A549 (cell line): ENCODE measurements around the gene LCN9. TPM values are rescaled to one million over a fixed set of nuclear protein-coding genes. Genes with fewer than 3 reads are reported as not detected.

Source experiments
- ATAC-seq, 2 experiments: fragments of 200-7000 bp in 1 of 2; fragments of >200 bp in 1 of 2; cut with Nextera tagmentation in 1 of 2; cut with Tn5 transposase in 1 of 2; 3 replicates each; pipeline versions ENCODE4 v1.8.0 to v1.9.1; 2018 to 2020; ENCODE audit warnings: mild to moderate bottlenecking in 1 of 2, moderate library complexity in 1 of 2
- CTCF ChIA-PET: fragments of 300-600 bp; sonication (Branson Sonifier 250); formaldehyde crosslinking; extraction: SDS; loops from one replicate; lab custom pipeline; 2021; ENCODE audit warnings: antibody characterized with exemption, inconsistent platforms; lab: Yijun Ruan, JAX
- POLR2A ChIA-PET: fragments of 350-600 bp; formaldehyde crosslinking; extraction: SDS; loops from one replicate; lab custom pipeline; 2021; ENCODE audit warnings: antibody characterized with exemption, inconsistent platforms; lab: Yijun Ruan, JAX
- DNase-seq, 2 experiments: peaks; one replicate each; pipeline versions ENCODE4 v3.0.0 to v3.0.0-alpha.2; 2011 to 2016; ENCODE audit warnings: low read depth in 1 of 2, low spot score in 1 of 2
- FAIRE-seq: peaks from 2 replicates; lab custom pipeline; 2011; peaks lifted over from hg19 to GRCh38; lab: Jason Lieb, UNC
- H3K27ac ChIP-seq, 2 experiments: fragments of >200 bp; sonication (Bioruptor Twin); formaldehyde crosslinking; 3 replicates each; pipeline ENCODE4 v1.5.1; 2016 to 2017
- H3K4me1 ChIP-seq: fragments of >200 bp; sonication (Bioruptor Twin); formaldehyde crosslinking; 3 replicates; pipeline ENCODE4 v1.6.1; 2016
- H3K4me2 ChIP-seq: fragments of >200 bp; sonication (Bioruptor Twin); formaldehyde crosslinking; 3 replicates; pipeline ENCODE4 v1.6.1; 2016
- H3K4me3 ChIP-seq: fragments of >200 bp; sonication (Bioruptor Twin); formaldehyde crosslinking; 3 replicates; pipeline ENCODE4 v1.5.1; 2016
- H3K9me3 ChIP-seq: fragments of >200 bp; sonication (Bioruptor Twin); formaldehyde crosslinking; 3 replicates; pipeline ENCODE4 v1.6.1; 2016
- BHLHE40 ChIP-seq: IDR thresholded peaks from 2 replicates; pipeline ENCODE4 v1.6.1; 2012; ENCODE audit warnings: low read depth, low read length, inconsistent platforms
- CBX8 ChIP-seq: fragments of 200-600 bp; sonication (generic); IDR thresholded peaks from 2 replicates; pipeline ENCODE4 v1.6.1; 2016
- CEBPB ChIP-seq, 2 experiments: fragments of >200 bp in 1 of 2; sonication (Bioruptor Twin) in 1 of 2; formaldehyde crosslinking in 1 of 2; IDR thresholded peaks; 2 replicates each; pipeline ENCODE4 v1.6.1; 2012 to 2016
- CHD2 ChIP-seq: fragments of 150-350 bp; IDR thresholded peaks from 2 replicates; pipeline ENCODE4 v1.6.1; 2014; ENCODE audit warnings: low read length; ENCODE audit not compliant: partially characterized antibody
- CHD4 ChIP-seq: fragments of 200-600 bp; sonication (generic); IDR thresholded peaks from 2 replicates; pipeline ENCODE4 v1.6.1; 2016; ENCODE audit warnings: antibody characterized with exemption, mild to moderate bottlenecking, borderline replicate concordance
- FOSL2 ChIP-seq, 2 experiments: fragments of 450-650 bp in 1 of 2; fragments of >200 bp in 1 of 2; sonication (Bioruptor Twin) in 1 of 2; formaldehyde crosslinking; IDR thresholded peaks; 2 replicates each; pipeline versions ENCODE4 v1.5.0 to v1.6.1; 2016 to 2020; ENCODE audit warnings: mild to moderate bottlenecking in 1 of 2, moderate library complexity in 1 of 2
- GATA3 ChIP-seq: IDR thresholded peaks from 2 replicates; pipeline ENCODE4 v1.6.1; 2012; ENCODE audit warnings: borderline replicate concordance
- HDAC2 ChIP-seq: fragments of 200-600 bp; sonication (generic); IDR thresholded peaks from 2 replicates; pipeline ENCODE4 v1.6.1; 2016
- JUN ChIP-seq, 2 experiments: fragments of >200 bp; sonication (Bioruptor Twin); formaldehyde crosslinking; IDR thresholded peaks; 2 replicates in 1 of 2; 3 replicates in 1 of 2; pipeline ENCODE4 v1.6.1; 2016 to 2017
- JUNB ChIP-seq: fragments of >200 bp; sonication (Bioruptor Twin); formaldehyde crosslinking; IDR thresholded peaks from 2 replicates; pipeline ENCODE4 v1.6.1; 2016
- KDM5A ChIP-seq: fragments of 200-600 bp; sonication (generic); IDR thresholded peaks from 2 replicates; pipeline ENCODE4 v1.6.1; 2016; ENCODE audit warnings: antibody characterized with exemption, mild to moderate bottlenecking
- MAZ ChIP-seq: fragments of 150-350 bp; IDR thresholded peaks from 2 replicates; pipeline ENCODE4 v1.6.1; 2014; ENCODE audit warnings: antibody characterized with exemption, low read depth, low read length, borderline replicate concordance
- MYC ChIP-seq: IDR thresholded peaks from 2 replicates; pipeline ENCODE4 v1.6.1; 2012; ENCODE audit warnings: mild to moderate bottlenecking, inconsistent platforms, low read length, improper control_type of control experiment, borderline replicate concordance
- NPAS2 ChIP-seq: fragments of 250-450 bp; sonication (Bioruptor Pico); IDR thresholded peaks from 2 replicates; pipeline ENCODE4 v1.8.0; 2022; ENCODE audit warnings: mild to moderate bottlenecking, moderate library complexity, borderline replicate concordance
- NR3C1 ChIP-seq: fragments of >200 bp; sonication (Bioruptor Twin); formaldehyde crosslinking; IDR thresholded peaks from 3 replicates; pipeline ENCODE4 v1.6.1; 2017
- POLR2A ChIP-seq: IDR thresholded peaks from 2 replicates; pipeline ENCODE4 v1.6.1; 2012; ENCODE audit warnings: mild to moderate bottlenecking, low read length
- POLR2AphosphoS2 ChIP-seq: conservative IDR thresholded peaks from 2 replicates; pipeline ENCODE4 v1.6.1; 2012; ENCODE audit warnings: low read length, improper control_type of control experiment, inconsistent platforms
- RFX5 ChIP-seq: fragments of 450-650 bp; IDR thresholded peaks from 2 replicates; pipeline ENCODE4 v1.7.1; 2014; ENCODE audit warnings: antibody characterized with exemption, mild to moderate bottlenecking, moderate library complexity
- SMC3 ChIP-seq: fragments of >200 bp; sonication (Bioruptor Twin); formaldehyde crosslinking; IDR thresholded peaks from 3 replicates; pipeline ENCODE4 v1.6.1; 2018; ENCODE audit warnings: inconsistent platforms
- SREBF2 ChIP-seq: fragments of 450-650 bp; IDR thresholded peaks from 2 replicates; pipeline ENCODE4 v1.6.1; 2014; ENCODE audit warnings: mild to moderate bottlenecking, moderate library complexity
- TFCP2L1 ChIP-seq: fragments of 250-450 bp; sonication (Bioruptor Pico); IDR thresholded peaks from 2 replicates; pipeline ENCODE4 v1.5.0; 2021; ENCODE audit warnings: mild to moderate bottlenecking
- ZC3H11A ChIP-seq: fragments of 450-650 bp; IDR thresholded peaks from 2 replicates; pipeline ENCODE4 v1.6.1; 2014; ENCODE audit warnings: antibody characterized with exemption, mild to moderate bottlenecking
- ZNF302 ChIP-seq: fragments of 250-450 bp; sonication (Bioruptor Pico); IDR thresholded peaks from 2 replicates; pipeline ENCODE4 v1.9.0; 2021; ENCODE audit warnings: inconsistent platforms, mild to moderate bottlenecking, moderate library complexity
- ZSCAN20 ChIP-seq: fragments of 250-450 bp; sonication (Bioruptor Pico); IDR thresholded peaks from 2 replicates; pipeline ENCODE4 v1.8.0; 2022; ENCODE audit warnings: mild to moderate bottlenecking, moderate library complexity
- WGBS: methylation state at CpG from one replicate; pipeline ENCODE4 v1.1.6; 2017; ENCODE audit errors: missing lambda C conversion rate; 5-methylcytosine and 5-hydroxymethylcytosine counted together
- polyA plus RNA-seq, 4 experiments: library from polyadenylated mRNA; depleted of rRNA in 3 of 4; stranded (reverse); fragments of >200 nt; fragmentation: RNase III in 1 of 4; extraction: RNeasy Plus Mini Kit Qiagen cat#74134 plus additional on column Dnase treatment in 1 of 4; gene quantifications; 2 replicates in 3 of 4; 3 replicates in 1 of 4; pipeline ENCODE4 v1.2.3, GENCODE V29; 2011 to 2017
- TF ChIP-seq, protein P1 (sequence below): fragments of 450-650 bp; IDR thresholded peaks from 2 replicates; pipeline ENCODE4 v1.6.1; 2014; ENCODE audit warnings: antibody characterized with exemption
- TF ChIP-seq, protein P2 (sequence below): fragments of >200 bp; sonication (Bioruptor Twin); formaldehyde crosslinking; IDR thresholded peaks from 3 replicates; pipeline ENCODE4 v1.6.1; 2016
- TF ChIP-seq, protein P3 (sequence below): fragments of >200 bp; sonication (Bioruptor Twin); formaldehyde crosslinking; IDR thresholded peaks from 2 replicates; pipeline ENCODE4 v1.6.1; 2016
- TF ChIP-seq, protein P4 (sequence below): IDR thresholded peaks from 2 replicates; pipeline ENCODE4 v1.6.1; 2012

The LCN9 gene
- polyA plus RNA-seq, 2 of the 4 experiments (the other 2 are of a cell fraction): not detected

DNA sequence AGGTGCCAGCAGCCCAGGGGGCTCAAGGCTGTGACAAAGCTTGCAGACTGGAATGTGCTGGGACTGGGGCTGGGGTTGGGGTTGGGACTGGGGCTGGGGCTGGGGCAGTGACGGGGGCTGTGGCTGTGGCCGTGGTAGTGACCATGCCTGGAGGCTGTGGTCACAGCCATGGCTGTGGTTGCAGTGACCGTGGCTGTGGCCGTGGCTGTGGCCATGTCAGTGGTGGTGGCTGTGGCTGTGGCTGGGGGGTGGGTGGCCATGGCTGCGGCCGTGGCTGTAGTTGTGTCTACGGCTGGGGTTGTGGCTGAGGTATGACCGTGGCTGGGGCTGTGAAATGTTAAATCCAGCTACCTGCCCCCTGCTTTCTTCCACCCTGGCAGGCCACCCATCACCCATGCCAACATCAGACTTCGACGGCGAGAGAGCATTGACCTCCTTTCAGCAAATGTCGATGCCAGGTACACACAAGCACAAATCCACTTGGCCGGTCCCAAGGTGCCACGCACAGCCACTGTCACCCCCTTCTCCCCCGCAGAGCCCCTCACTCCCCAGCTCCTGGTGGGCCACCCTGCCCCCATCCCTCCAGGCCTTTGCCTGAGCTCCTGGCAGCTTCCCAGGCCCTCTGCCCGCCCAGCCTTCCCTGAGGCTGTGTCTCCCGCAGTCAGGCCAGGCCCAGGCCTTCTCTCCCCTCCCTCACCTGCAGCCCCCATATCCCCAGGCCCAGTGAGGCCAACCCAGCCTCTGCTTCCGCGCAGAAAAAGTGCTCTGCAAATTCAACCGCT is 15.3 kb downstream of the LCN9 start:
- CTCF ChIA-PET: no interaction called here
- POLR2A ChIA-PET: no interaction called here
- no peak for DNase-seq
- Histone ChIP-seq H3K4me2 (no peak overlapping the region), H3K4me1 (0 out of 3 replicates have a peak, but pooled peaks cover 5% of the 10 kb centered on the region), H3K27ac (no peak overlapping the region), H3K9me3 (no peaks in the 10 kb centered on the region), H3K4me3 (no peak overlapping the region)
- WGBS: 83% methylated on average over 11 of the region's 20 CpGs
- TF ChIP-seq ZNF302 (CRISPR knock-in tag) (no peak), POLR2A (no peak), CBX8 (no peak), ZC3H11A (no peak), HDAC2 (no peak), SREBF2 (no peak), TFCP2L1 (CRISPR knock-in tag) (no peak), KDM5A (no peak), BHLHE40 (no peak)
- no peak for ATAC-seq
- no peak for FAIRE-seq

DNA sequence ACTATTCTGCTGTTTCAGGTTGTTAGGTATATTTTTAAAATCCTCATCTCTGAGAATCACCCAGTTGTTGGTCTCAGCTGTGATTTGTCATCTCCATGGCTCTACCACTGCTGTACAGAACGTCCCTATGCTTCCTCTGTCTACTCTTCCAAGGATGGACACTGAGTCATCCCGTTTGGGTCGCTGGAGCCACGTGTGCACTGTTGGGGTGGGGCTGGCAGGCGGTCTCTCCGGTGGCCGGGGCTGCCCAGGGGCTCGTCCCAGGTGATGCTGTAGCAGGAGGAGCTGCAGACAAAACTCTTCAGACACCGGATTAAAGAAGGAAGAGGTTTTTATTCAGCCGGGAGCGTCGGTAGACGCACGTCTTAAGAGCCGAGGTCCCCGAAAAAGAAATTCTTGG is 16.9 kb downstream of the LCN9 start:
- Histone ChIP-seq H3K4me1 (0 out of 3 replicates have a peak, but pooled peaks cover 5% of the 10 kb centered on the region), H3K27ac (peak overlapping the region in 1 of 2 experiments; percentile 19; a peak in 1 of 6 replicates), H3K4me2 (peak overlapping the region; percentile 45; the same call in 2 of the 3 replicates), H3K4me3 (no peak overlapping the region), H3K9me3 (no peaks in the 10 kb centered on the region)
- no peak for TF ChIP-seq MYC
- TF ChIP-seq JUN (IDR thresholded peaks at IDR 0.05): no peak
- no peak for TF ChIP-seq NPAS2
- TF ChIP-seq, protein P1, sequence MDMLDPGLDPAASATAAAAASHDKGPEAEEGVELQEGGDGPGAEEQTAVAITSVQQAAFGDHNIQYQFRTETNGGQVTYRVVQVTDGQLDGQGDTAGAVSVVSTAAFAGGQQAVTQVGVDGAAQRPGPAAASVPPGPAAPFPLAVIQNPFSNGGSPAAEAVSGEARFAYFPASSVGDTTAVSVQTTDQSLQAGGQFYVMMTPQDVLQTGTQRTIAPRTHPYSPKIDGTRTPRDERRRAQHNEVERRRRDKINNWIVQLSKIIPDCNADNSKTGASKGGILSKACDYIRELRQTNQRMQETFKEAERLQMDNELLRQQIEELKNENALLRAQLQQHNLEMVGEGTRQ: no peak
- no peak for TF ChIP-seq MAZ
- TF ChIP-seq FOSL2 (IDR thresholded peaks at IDR 0.05): no peak
- TF ChIP-seq FOSL2 (CRISPR knock-in tag; IDR thresholded peaks at IDR 0.05): no peak
- no peak for TF ChIP-seq CEBPB (IDR thresholded peaks at IDR 0.05)
- TF ChIP-seq JUNB: no peak
- TF ChIP-seq ZNF302 (CRISPR knock-in tag): no peak
- TF ChIP-seq RFX5: no peak
- DNase-seq: no peak
- ChIA-PET POLR2A (no interaction called here), CTCF (interaction anchor here (0.6 kb wide), 1 partner anchor 10 kb away, joined by 3 read pairs; no protein-coding TSS in a partner anchor)
- no peak for FAIRE-seq
- ATAC-seq: peak; percentile 30 to 35; a peak in 2 of 6 replicates
- WGBS: 20% methylated on average over 14 of the region's 16 CpGs

DNA sequence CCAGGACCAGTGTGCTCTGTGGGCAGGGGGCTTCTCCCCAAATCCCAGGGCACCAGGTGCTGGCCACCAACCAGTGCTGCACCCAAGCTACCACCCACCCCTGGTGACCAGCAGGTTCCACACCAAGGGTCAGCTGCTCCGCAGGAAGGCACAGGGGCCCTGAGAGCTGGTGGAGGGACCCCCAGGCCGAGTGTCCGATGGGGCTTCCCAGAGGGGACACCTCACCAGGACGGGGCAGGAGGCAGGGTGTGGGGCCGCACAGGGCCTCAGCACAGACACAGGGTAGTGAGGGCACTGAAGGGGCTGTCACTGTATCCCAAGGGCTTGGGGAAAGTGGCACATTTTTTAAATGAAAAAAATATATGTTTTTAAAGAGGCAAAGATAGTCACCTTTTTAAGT is 18.1 kb downstream of the LCN9 start:
- 0 out of 3 replicates have a peak, but pooled peaks cover 5% of the 10 kb centered on the region for H3K4me1 ChIP-seq
- TF ChIP-seq, protein P2, sequence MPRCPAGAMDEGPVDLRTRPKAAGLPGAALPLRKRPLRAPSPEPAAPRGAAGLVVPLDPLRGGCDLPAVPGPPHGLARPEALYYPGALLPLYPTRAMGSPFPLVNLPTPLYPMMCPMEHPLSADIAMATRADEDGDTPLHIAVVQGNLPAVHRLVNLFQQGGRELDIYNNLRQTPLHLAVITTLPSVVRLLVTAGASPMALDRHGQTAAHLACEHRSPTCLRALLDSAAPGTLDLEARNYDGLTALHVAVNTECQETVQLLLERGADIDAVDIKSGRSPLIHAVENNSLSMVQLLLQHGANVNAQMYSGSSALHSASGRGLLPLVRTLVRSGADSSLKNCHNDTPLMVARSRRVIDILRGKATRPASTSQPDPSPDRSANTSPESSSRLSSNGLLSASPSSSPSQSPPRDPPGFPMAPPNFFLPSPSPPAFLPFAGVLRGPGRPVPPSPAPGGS: no peak
- TF ChIP-seq KDM5A (no peak), CEBPB (IDR thresholded peaks at IDR 0.05) (no peak), SMC3 (no peak), POLR2AphosphoS2 (no peak), POLR2A (no peak), CBX8 (no peak), GATA3 (no peak), NR3C1 (no peak), CHD2 (no peak), CHD4 (no peak), ZSCAN20 (no peak)
- TF ChIP-seq, protein P3, sequence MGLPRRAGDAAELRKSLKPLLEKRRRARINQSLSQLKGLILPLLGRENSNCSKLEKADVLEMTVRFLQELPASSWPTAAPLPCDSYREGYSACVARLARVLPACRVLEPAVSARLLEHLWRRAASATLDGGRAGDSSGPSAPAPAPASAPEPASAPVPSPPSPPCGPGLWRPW: no peak
- TF ChIP-seq, protein P4, sequence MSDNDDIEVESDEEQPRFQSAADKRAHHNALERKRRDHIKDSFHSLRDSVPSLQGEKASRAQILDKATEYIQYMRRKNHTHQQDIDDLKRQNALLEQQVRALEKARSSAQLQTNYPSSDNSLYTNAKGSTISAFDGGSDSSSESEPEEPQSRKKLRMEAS: no peak
- H3K27ac ChIP-seq: no peak overlapping the region; a peak in 1 of 6 replicates
- ChIA-PET POLR2A (no interaction called here), CTCF (no interaction called here)
- WGBS: 30% methylated on average over 2 of the region's 5 CpGs
- H3K4me2 ChIP-seq: no peak overlapping the region
- H3K4me3 ChIP-seq: no peak overlapping the region
- FAIRE-seq (no peak), DNase-seq (no peak), ATAC-seq (no peak)
- no peaks in the 10 kb centered on the region for H3K9me3 ChIP-seq
